NCI-H460 (cell line): ENCODE results near the gene ZSCAN25. TPM values are rescaled to one million over a fixed set of nuclear protein-coding genes. Genes with fewer than 3 reads are reported as not detected.

Experiments
- total RNA-seq: library from RNA; depleted of rRNA; stranded (reverse); fragments of >200 nt; shearing (Covaris generic); gene quantifications from 2 replicates; pipeline ENCODE4 v1.2.3, GENCODE V29; 2014; rRNA removed

The ZSCAN25 gene
- total RNA-seq, 1 experiment from 2014 or later: 12.5 TPM

Other genes starting within 250 kb of the ZSCAN25 start
- gene ARPC1B, start 242.2 kb upstream of the ZSCAN25 start, total RNA-seq: 236 and 247 TPM in 2 replicates
- 67.2 and 72.1 TPM in 2 replicates for gene PDAP1, start 208.3 kb upstream of the ZSCAN25 start, total RNA-seq
- gene BUD31, start 208.0 kb upstream of the ZSCAN25 start, total RNA-seq: 211 and 220 TPM in 2 replicates
- 6.1 and 6.4 TPM in 2 replicates for gene PTCD1, start 178.1 kb upstream of the ZSCAN25 start, total RNA-seq
- gene CPSF4, start 178.0 kb upstream of the ZSCAN25 start, total RNA-seq: 37.1 and 42.7 TPM in 2 replicates
- gene ATP5MF, start 150.8 kb upstream of the ZSCAN25 start, total RNA-seq: 598 and 637 TPM in 2 replicates
- 6.8 and 7.0 TPM in 2 replicates for gene ZNF789, start 144.1 kb upstream of the ZSCAN25 start, total RNA-seq
- gene ZNF394, start 116.7 kb upstream of the ZSCAN25 start, total RNA-seq: 17.6 and 18.0 TPM in 2 replicates
- 12.0 and 12.7 TPM in 2 replicates for gene ZKSCAN5, start 112.3 kb upstream of the ZSCAN25 start, total RNA-seq
- 12.1 and 14.0 TPM in 2 replicates for gene FAM200A, start 64.8 kb upstream of the ZSCAN25 start, total RNA-seq
- 68.4 and 83.1 TPM in 2 replicates for gene ZNF655, start 58.3 kb upstream of the ZSCAN25 start, total RNA-seq
- gene TMEM225B, start 18.7 kb upstream of the ZSCAN25 start, total RNA-seq: 0.87 and 1.1 TPM in 2 replicates
- 0.17 and 0.74 TPM in 2 replicates for gene CYP3A5, start 63.0 kb downstream of the ZSCAN25 start, total RNA-seq
- not detected in 2 replicates for gene CYP3A7, start 118.2 kb downstream of the ZSCAN25 start, total RNA-seq
- not detected in 2 replicates for gene CYP3A4, start 167.2 kb downstream of the ZSCAN25 start, total RNA-seq
- 0.05 TPM in 1 of 2 replicates, not detected in the other for gene CYP3A43, start 211.1 kb downstream of the ZSCAN25 start, total RNA-seq